ENCODE data around the gene ESYT2. TPM values are rescaled to one million over a fixed set of nuclear protein-coding genes. Genes with fewer than 3 reads are reported as not detected.

Gene ESYT2
- total RNA-seq, 1 experiment from 2014 or later = 78.6 TPM

- intact Hi-C loops (cut with micrococcal nuclease) = no loop called here
- BruUV-seq (replicated peaks) = no TSS peak
- Mint-ChIP-seq H3K9me3 (ENCODE audit: unreplicated experiment) (no peaks in the 10 kb centered on the region), H3K36me3 (ENCODE audit: insufficient read depth, unreplicated experiment) (peaks cover 96% of the 10 kb centered on the region), H3K4me1 (ENCODE audit: insufficient read depth, unreplicated experiment) (no peaks in the 10 kb centered on the region), H3K4me3 (ENCODE audit: unreplicated experiment) (no peak overlapping the region), H3K27me3 (ENCODE audit: insufficient read depth, unreplicated experiment) (no peaks in the 10 kb centered on the region), H3K27ac (ENCODE audit: low read depth, unreplicated experiment) (no peak overlapping the region)
- no peak for DNase-seq (ENCODE audit: unreplicated experiment)
- ChIA-PET CTCF (interaction anchor here (0.7 kb wide), 1 partner anchor 114 kb away, joined by 3 read pairs; no protein-coding TSS in a partner anchor), POLR2A (interaction anchor here (0.6 kb wide), 1 partner anchor 54 kb away, joined by 4 read pairs; no protein-coding TSS in a partner anchor)
- no peak for TF ChIP-seq CTCF (IDR thresholded peaks at IDR 0.05; ENCODE audit: unreplicated experiment)
Measured at GRCh38 chr7:158745057-158745715, 84.1 kb downstream of the ESYT2 start.

- H3K9me3 Mint-ChIP-seq (ENCODE audit: unreplicated experiment) = no peaks in the 10 kb centered on the region
- no peak overlapping the region for H3K4me3 Mint-ChIP-seq (ENCODE audit: unreplicated experiment)
- ChIA-PET POLR2A (no interaction called here), CTCF (no interaction called here)
- H3K36me3 Mint-ChIP-seq (ENCODE audit: insufficient read depth, unreplicated experiment) = peaks cover 98% of the 10 kb centered on the region
- H3K27me3 Mint-ChIP-seq (ENCODE audit: insufficient read depth, unreplicated experiment) = no peaks in the 10 kb centered on the region
- no TSS peak for BruUV-seq (replicated peaks)
- no peak overlapping the region for H3K27ac Mint-ChIP-seq (ENCODE audit: low read depth, unreplicated experiment)
- DNase-seq (ENCODE audit: unreplicated experiment) = no peak
- intact Hi-C loops (cut with micrococcal nuclease) = no loop called here
- no peaks in the 10 kb centered on the region for H3K4me1 Mint-ChIP-seq (ENCODE audit: insufficient read depth, unreplicated experiment)
- TF ChIP-seq CTCF (IDR thresholded peaks at IDR 0.05; ENCODE audit: unreplicated experiment) = no peak
Measured at GRCh38 chr7:158744070-158744469, 85.2 kb downstream of the ESYT2 start.

- Mint-ChIP-seq H3K27ac (ENCODE audit: low read depth, unreplicated experiment) (no peak overlapping the region), H3K9me3 (ENCODE audit: unreplicated experiment) (no peaks in the 10 kb centered on the region), H3K4me3 (ENCODE audit: unreplicated experiment) (no peak overlapping the region), H3K27me3 (ENCODE audit: insufficient read depth, unreplicated experiment) (no peaks in the 10 kb centered on the region), H3K4me1 (ENCODE audit: insufficient read depth, unreplicated experiment) (no peaks in the 10 kb centered on the region), H3K36me3 (ENCODE audit: insufficient read depth, unreplicated experiment) (peaks cover 98% of the 10 kb centered on the region)
- no peak for TF ChIP-seq CTCF (IDR thresholded peaks at IDR 0.05; ENCODE audit: unreplicated experiment)
- no peak for DNase-seq (ENCODE audit: unreplicated experiment)
- ChIA-PET CTCF (interaction anchor here (0.8 kb wide), 1 partner anchor 234 kb away, joined by 3 read pairs; no protein-coding TSS in a partner anchor), POLR2A (interaction anchor here (1.7 kb wide), 1 partner anchor 10 kb away, joined by 3 read pairs; no protein-coding TSS in a partner anchor)
- BruUV-seq (replicated peaks) = no TSS peak
- intact Hi-C loops (cut with micrococcal nuclease) = no loop called here
Measured at GRCh38 chr7:158743219-158743618, 86.1 kb downstream of the ESYT2 start.

GRCh38 chr7:158742065-158742821, 87.1 kb downstream of the ESYT2 start:
- peaks cover 98% of the 10 kb centered on the region for H3K36me3 Mint-ChIP-seq (ENCODE audit: insufficient read depth, unreplicated experiment)
- H3K27ac Mint-ChIP-seq (ENCODE audit: low read depth, unreplicated experiment) = no peak overlapping the region
- H3K9me3 Mint-ChIP-seq (ENCODE audit: unreplicated experiment) = no peaks in the 10 kb centered on the region
- H3K27me3 Mint-ChIP-seq (ENCODE audit: insufficient read depth, unreplicated experiment) = no peaks in the 10 kb centered on the region
- ChIA-PET POLR2A (interaction anchor here (0.6 to 1.7 kb wide), 3 partner anchors 11 to 16 kb away, joined by 3 to 4 read pairs (median 3); no protein-coding TSS in a partner anchor), CTCF (interaction anchor here (0.6 to 0.8 kb wide), 2 partner anchors 115 to 222 kb away, joined by 3 read pairs; no protein-coding TSS in a partner anchor)
- no TSS peak for BruUV-seq (replicated peaks)
- intact Hi-C loops (cut with micrococcal nuclease) = no loop called here
- H3K4me3 Mint-ChIP-seq (ENCODE audit: unreplicated experiment) = no peak overlapping the region
- no peak for DNase-seq (ENCODE audit: unreplicated experiment)
- H3K4me1 Mint-ChIP-seq (ENCODE audit: insufficient read depth, unreplicated experiment) = no peaks in the 10 kb centered on the region
- TF ChIP-seq CTCF (IDR thresholded peaks at IDR 0.05; ENCODE audit: unreplicated experiment) = no peak

Measured in MCF 10A (cell line).